Measurements from ENCODE around the gene PLXNB1. TPM values are rescaled to one million over a fixed set of nuclear protein-coding genes. Genes with fewer than 3 reads are reported as not detected.
A peak's percentile ranks its signal among the peaks of the same experiment; 100 is the strongest.

Gene PLXNB1
- total and polyA plus RNA-seq, 2 of the 13 experiments (the other 11 are each of a cell fraction or from before 2014, with no cell fraction given) = 86.0 to 143 TPM

DNA sequence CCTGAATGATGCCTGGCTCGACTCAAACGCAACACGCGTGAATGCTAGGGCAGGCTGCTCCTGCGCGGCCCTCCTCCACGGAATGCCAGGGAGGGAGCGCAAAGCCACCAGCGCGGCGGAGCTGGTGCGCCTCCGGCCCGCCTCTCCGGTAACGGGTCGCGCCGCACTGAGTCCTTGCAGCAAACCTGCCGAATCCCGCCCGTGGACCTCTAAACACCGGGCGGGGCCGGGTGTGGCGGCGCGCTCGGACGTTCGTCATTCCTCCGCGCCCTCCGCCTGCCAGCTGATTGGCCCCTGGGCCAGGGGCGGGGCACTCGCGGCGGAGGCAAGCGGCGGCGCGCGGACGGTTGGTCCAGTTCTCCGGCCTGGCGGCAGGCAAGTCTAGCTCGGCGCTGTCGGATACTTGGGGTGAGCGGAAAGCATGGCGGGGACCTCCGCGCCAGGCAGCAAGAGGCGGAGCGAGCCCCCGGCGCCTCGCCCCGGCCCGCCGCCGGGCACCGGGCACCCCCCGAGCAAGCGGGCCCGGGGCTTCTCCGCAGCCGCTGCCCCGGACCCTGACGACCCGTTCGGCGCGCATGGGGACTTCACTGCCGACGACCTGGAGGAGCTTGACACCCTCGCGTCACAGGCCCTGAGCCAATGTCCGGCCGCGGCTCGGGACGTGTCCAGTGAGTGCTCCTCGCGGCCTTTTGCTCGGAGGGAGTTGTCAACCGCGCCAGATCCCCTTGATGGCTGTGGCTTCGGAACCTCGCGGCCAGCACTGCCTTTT, 16.7 kb upstream of the PLXNB1 start, which contains the start of gene ATRIP (continued):
- TF ChIP-seq E2F1 (CRISPR knock-in tag; IDR thresholded peaks at IDR 0.05) = peak; percentile 92
- TF ChIP-seq RAD21 (CRISPR knock-in tag; IDR thresholded peaks at IDR 0.05) = peak; percentile 69
- 0 out of 2 replicates have a peak, but pooled peaks have one; percentile 41 for TF ChIP-seq ZBTB42 (CRISPR knock-in tag; IDR thresholded peaks at IDR 0.05)
- TF ChIP-seq FOXP4 (CRISPR knock-in tag; IDR thresholded peaks at IDR 0.05) = 0 out of 2 replicates have a peak, but pooled peaks have one; percentile 31
- TF ChIP-seq GRHL1 (CRISPR knock-in tag; conservative IDR thresholded peaks at IDR 0.05) = no peak
- no peak for TF ChIP-seq TCF12 (IDR thresholded peaks at IDR 0.05)
- no peak for TF ChIP-seq TCF12 (CRISPR knock-in tag; IDR thresholded peaks at IDR 0.05)
- peak; percentile 94 for TF ChIP-seq YEATS2 (CRISPR knock-in tag; IDR thresholded peaks at IDR 0.05; ENCODE audit: borderline replicate concordance)
- TF ChIP-seq REST (IDR thresholded peaks at IDR 0.05; ENCODE audit: borderline replicate concordance in 1 of 2, low read depth in 1 of 2, low read length in 2 of 2) = no peak; a peak in 1 of 4 replicates
- peak; percentile 75; the same call in 1 of the 2 replicates for TF ChIP-seq HMGXB3 (CRISPR knock-in tag; IDR thresholded peaks at IDR 0.05; ENCODE audit: borderline replicate concordance)
- peak; percentile 91; the same call in 1 of the 2 replicates for TF ChIP-seq HOXA9 (CRISPR knock-in tag; IDR thresholded peaks at IDR 0.05; ENCODE audit: borderline replicate concordance)
- TF ChIP-seq TFDP2 (CRISPR knock-in tag; IDR thresholded peaks at IDR 0.05) = peak; percentile 91

Measured in HepG2 (cell line).